Fibroblast of skin of abdomen (primary cell): ENCODE measurements around the gene HES7.
"Not testable (repeated sequence)": the region's sequence is repeated elsewhere in the genome, so short reads cannot be mapped to it uniquely, and the experiment has no call there.

Source experiments
- DNase-seq: peaks from one replicate; pipeline ENCODE4 v3.0.0-alpha.2; 2013

The HES7 gene

GRCh38 chr17:8096541-8096940 lies 27.4 kb downstream of the HES7 start:
- DNase-seq: no peak

- DNase-seq: no peak
Measured at GRCh38 chr17:8095361-8095760, 28.5 kb downstream of the HES7 start.

DNA sequence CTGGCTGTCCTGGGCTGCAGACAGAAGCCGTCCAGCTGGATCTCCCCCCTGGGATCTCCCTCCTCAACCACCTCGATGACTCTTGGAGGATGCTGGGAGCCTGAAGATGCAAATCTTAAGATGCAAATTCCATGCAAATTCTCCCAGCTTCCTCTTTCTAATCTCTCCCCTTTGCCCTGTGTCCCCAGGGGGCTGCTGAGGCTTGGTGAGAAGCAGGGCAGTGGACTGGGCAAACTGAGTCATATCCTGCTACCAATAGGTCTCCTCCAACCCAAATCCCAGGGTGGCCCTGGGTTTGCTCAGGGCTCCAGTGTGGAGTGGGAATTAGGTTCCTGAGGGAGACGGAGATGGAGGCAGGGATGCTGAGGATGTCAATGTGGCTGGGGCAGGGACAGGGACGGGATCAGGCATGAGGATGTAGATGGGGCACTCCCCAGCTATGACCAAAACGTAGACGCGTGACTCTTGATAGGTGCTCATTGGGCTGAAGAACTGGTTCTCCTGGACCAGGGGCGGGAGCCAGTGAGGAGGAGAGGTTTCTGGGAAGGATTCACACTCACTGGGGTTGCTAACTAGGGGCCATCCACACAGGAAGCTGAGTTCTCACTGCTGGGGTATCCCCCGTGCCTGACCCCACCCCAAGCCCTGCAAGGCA lies 32.7 kb downstream of the HES7 start:
- no peak for DNase-seq

GRCh38 chr17:8089728-8090127 lies 34.2 kb downstream of the HES7 start:
- no peak for DNase-seq

DNA sequence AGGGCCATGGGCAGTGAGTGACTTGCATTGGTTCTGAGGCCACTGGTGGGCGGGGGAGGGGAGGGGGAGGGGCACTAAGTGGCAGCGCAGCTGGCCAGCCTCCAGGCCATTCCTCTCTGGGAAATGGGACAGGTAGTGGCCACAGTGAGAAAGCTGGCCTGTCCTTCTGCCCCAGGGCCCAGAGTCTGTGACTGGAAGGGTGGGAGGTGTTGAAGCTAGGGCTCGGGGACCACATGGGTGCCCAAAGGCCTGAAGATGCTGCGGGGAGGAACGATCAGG lies 36.0 kb downstream of the HES7 start:
- no peak for DNase-seq

GRCh38 chr17:8087075-8087951 lies 36.6 kb downstream of the HES7 start, which contains the start of gene ALOX12B:
ALOX12B (minus strand) TSS chr17:8087716; CDS start chr17:8087442, 274 bp downstream.
- DNase-seq: no peak

- no peak for DNase-seq
Measured at GRCh38 chr17:8084250-8084649, 39.7 kb downstream of the HES7 start.

GRCh38 chr17:8082292-8082691 lies 41.6 kb downstream of the HES7 start:
- no peak for DNase-seq

DNA sequence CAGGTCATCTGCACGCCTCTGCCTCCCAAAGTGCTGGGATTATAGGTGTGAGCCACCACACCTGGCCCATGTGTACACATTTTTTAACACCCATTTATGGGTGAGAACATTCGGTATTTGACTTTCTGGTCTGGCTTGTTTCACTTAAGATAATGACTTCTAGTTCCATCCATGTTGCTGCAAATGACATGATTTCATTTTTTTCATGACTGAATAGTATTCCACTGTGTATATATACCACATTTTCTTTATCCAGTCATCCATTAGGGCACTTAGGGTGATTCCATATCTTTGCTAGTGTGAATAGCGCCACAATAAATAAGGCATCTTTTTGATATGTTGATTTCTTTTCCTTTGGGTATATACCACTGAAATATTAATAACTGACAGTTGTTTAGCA lies 42.0 kb downstream of the HES7 start:
- no peak for DNase-seq

GRCh38 chr17:8080799-8081219 lies 43.1 kb downstream of the HES7 start:
- DNase-seq: no peak

DNA sequence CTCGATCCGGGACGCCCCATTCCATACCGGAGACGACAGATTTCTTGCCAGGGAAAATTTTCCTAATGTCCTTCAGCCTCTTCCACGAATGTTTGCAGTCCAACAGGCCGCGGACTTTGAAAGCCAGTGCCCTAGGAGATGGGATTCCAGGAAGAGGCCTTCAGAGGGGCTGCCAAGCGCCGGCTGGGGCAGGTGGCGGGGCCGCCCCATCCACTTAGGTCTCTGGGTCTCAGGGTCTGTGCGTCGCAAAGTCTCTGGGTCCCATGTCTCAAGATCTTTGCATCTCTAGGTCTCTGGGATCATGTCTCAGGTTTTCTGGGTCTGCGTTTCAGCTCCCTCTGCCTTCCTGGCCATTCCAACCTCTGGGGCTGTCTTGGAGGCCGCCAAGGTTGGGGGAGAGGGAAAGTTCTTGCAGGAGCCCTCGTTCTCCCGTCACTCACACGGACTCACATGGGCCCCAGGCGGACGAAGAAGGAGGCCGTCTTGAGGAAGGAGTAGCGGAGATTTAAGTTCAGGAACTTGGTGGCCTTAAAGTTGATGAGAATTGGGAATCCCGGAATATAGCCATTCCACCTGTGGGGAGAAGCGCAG lies 43.6 kb downstream of the HES7 start:
- no peak for DNase-seq

DNA sequence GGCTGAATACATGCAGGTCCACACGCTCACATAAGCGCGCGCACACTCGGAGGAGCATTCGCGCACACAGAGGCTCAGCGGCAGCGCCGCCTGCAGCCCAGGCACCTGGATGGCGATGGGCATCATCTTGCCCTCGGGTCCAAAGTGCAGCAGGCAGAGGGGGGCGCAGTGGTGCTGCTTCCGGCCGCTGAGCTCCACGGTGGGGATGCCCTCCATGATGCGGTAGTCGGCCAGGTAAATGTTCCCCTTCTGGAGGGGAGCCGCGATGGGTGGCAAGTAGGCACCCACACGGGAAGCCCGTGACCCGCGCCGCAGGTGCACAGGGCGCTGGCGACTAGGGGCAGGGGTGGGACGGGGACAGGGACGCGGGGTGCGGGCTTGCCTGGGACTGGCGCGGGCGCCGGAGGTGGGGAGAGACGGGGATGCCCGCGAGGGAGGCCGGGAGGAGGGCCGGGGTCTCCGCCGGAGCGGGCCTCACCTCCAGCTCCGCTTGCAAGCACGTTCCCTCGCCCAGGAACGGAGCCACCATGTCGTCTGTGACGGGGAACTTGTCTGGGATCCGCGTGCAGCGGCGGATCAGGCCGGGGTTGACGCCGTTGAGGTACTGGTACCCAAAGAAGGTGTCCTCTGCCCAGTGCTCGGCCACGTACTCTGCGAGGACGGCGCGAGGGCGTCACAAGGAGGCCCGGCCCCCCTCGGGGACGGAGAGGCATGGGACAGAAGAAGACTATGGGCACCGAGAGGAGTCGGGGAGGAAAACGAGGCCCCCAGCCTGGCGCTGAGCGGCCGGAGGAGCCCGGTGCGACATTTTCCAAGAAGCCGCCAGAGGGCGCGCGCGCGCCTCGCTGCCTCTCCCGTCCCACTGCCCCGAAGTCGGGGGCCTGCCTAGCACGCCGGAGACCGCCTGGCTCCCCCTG lies 44.4 kb downstream of the HES7 start:
- peak; percentile 33 for DNase-seq

DNA sequence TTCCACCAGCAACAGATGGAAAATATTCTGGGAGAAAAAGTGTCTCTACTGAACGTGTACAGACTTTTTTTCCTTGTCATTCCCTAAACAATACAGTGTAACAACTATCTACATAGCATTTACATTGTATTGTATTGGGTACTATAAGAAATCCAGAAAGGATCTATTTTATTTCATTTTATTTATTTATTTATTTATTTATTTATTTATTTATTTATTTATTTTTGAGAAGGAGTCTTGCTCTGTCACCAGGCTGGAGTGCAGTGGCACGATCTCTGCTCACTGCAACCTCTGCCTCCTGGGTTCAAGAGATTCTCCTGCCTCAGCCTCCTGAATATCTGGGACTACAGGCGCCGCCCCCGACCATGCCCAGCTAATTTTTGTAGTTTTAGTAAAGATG lies 46.0 kb downstream of the HES7 start:
- DNase-seq: not testable (repeated sequence)

DNA sequence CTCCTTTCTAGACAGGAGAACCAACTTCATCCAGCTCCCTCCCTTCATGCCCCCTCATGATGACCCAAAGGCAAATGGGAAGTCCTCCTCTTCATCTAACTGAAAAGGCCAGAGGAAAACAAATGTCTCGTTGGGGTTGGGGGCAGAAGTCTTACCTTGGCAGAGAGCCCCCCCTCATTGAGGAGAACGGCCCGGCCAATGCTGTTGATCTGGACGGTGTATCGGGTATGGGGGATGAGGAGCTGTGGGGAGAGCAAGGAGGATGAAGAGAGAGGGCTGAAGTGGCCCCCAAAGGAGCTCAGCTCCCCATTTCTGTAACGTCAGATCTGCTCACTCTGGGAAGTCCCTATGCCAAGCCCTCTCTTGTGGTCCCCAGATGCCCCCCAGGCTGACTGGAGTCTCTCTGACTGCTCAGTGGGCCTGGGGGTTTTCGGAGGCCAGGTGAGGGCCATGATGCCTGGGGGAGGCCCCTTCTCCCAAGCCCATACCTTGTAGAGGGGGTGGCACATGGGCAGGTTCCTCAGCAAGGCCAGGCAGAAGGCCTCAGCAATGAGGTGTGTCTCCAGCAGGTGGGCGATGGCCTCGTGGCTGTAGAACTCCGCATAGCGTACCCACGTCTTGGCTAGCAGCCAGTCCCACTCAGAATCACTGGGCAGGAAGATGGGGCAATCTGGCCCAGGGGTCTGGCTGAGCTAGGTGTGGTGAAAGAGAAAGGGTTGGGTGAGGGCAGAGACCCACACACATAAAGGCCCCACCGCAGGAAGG lies 47.2 kb downstream of the HES7 start:
- DNase-seq: no peak

DNA sequence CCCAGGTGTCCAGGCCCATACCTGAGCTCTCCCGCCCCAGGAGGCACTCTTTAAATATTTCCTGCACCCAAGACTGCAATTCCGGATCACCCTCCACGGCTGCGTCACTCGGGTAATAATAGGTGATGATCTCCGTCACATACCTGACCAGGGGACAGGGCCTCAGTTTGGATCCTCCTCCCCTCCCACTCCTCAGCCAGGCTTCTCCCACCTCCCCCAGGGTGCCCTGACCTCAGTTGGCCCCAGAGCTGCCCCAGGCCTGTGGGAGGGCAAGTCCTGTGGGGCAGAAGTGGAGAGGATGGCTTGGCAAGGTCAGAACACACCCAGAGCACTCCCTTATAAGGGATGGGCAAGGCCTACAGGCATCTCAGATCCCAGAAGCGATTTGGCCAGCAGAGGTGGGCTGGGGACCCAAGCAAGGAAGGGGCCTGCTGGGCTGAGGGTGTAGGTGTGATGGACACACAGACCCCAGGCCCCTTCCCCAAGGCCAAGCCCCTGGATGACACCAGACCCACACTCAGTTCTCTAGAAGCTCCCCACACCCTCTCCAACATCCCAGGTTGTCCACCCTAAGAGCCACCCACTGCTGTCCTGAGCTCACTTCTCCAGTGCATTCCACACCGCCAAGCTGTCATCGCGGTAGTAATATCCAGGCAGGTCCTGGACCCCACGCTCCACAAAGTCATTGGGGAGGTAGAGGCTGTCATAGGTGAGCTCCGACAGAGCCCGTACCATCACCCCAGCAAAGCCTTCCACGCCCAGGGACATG lies 48.1 kb downstream of the HES7 start:
- no peak for DNase-seq

DNA sequence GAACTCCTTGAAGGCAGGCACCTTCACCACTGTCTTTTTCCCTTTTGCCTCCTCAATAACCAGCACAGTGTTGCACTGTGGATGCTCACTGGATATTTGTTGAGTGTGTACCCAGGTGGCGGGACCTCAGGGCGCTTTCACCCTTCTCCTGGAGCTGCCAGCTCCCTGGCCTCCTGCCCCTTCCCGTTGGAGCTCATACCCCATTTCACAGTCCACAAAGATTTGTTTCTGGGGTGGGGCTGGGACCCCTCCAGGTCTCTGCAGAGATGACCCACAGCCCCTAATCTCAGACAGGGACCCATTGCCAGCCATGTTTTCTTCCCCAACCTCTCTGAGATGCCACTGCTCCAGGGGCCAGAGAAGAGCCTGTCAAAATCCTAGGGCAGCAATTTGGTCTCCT lies 48.8 kb downstream of the HES7 start:
- DNase-seq: no peak

GRCh38 chr17:8074554-8074953 lies 49.4 kb downstream of the HES7 start:
- DNase-seq: no peak

DNA sequence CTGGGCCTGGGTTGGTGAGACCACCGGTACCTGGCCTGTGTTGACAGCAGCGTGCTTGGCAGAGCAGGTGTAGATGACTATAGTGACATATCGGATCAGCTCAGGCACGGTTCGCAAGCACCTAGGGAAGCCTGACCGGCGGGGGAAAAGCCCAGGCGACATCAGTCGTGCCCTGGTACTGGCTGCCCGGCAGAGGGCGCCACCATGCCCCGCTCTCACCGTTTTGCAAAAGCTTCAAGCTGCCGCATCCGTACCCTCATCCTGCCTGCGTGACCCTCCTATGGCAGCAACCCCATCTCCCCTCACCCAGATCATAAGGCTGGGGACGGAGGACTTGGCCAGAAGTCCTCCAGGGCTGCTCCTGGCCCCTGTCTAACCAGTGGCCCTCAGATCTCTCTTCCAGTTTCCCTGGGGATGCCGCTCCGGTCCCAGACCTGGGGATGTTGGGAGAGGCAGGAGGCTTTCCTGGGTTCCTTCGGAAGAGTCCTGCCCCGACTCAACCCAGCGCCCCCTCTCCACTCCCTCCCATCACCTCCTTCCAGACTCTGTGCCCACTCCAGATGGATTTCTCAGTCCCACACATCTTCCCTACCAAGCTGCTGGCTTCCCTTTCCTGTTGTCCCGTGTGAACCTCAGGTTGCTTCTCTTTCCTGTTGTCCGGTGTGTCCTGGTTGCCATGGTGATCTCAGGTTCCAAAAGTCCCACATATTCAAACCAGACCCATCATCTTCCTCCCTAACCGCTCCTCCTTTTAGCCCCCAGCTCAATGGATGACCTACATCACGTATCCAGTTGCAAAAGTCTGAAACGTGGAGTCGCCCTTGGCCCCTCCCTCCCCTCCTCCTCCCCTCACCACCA lies 50.0 kb downstream of the HES7 start:
- DNase-seq: peak; percentile 33

- DNase-seq: no peak
Measured at GRCh38 chr17:8072729-8073461, 51.0 kb downstream of the HES7 start.
